ENCODE results near the gene MTHFSD.

The MTHFSD gene

DNA sequence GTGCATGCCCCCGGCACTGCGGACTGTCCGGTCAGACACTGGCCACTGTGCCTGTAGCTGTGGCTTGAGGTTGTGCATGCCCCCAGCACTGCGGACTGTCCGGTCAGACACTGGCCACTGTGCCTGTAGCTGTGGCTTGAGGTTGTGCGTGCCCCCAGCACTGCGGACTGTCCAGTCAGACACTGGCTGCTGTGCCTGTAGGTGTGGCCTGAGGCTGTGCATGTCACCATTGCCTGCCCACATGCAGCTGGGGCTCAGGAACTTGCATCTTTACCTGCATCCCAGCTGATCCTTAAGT is 5.2 kb downstream of the MTHFSD start:
- no peak overlapping the region for H3K56ac ChIP-seq (ENCODE audit: low read length)
- H2BK15ac ChIP-seq (replicated peaks; ENCODE audit: low read depth) = no peak overlapping the region
- H3K23ac ChIP-seq (ENCODE audit: low read length) = no peak overlapping the region
- no peak overlapping the region for H4K8ac ChIP-seq (ENCODE audit: low read depth, low read length)
- H2BK120ac ChIP-seq (ENCODE audit: low read depth, low read length) = no peak overlapping the region
- H3K18ac ChIP-seq (ENCODE audit: low read length) = no peak overlapping the region
- no peak overlapping the region for H3K4ac ChIP-seq (ENCODE audit: low read depth, low read length)
- no peaks in the 10 kb centered on the region for H3K4me1 ChIP-seq (ENCODE audit: control insufficient read depth, low read depth, low read length)
- H3K4me3 ChIP-seq (ENCODE audit: low read length) = no peak overlapping the region
- no CpG with 5 or more reads among the region's 7 CpGs for WGBS (ENCODE audit: extremely low coverage, insufficient coverage, low lambda C conversion rate)
- H3K36me3 ChIP-seq (ENCODE audit: control insufficient read depth, insufficient read depth, low read length) = no peaks in the 10 kb centered on the region
- H2AK5ac ChIP-seq (ENCODE audit: low read length) = no peak overlapping the region
- H3K4me2 ChIP-seq (ENCODE audit: low read length) = no peak overlapping the region
- no peaks in the 10 kb centered on the region for H3K79me2 ChIP-seq (ENCODE audit: control insufficient read depth, insufficient read depth, low read length)
- peaks cover 2% of the 10 kb centered on the region for H3K79me1 ChIP-seq (ENCODE audit: low read length)
- H3K27ac ChIP-seq (ENCODE audit: low read depth, low read length) = no peak overlapping the region
- H2BK5ac ChIP-seq (ENCODE audit: low read length) = no peak overlapping the region
- H3K27me3 ChIP-seq (ENCODE audit: insufficient read depth, low read length, poor library complexity) = no peaks in the 10 kb centered on the region
- no peak overlapping the region for H4K5ac ChIP-seq (ENCODE audit: low read length)
- H3K9ac ChIP-seq (ENCODE audit: low read length) = no peak overlapping the region
- no peak for DNase-seq

DNA sequence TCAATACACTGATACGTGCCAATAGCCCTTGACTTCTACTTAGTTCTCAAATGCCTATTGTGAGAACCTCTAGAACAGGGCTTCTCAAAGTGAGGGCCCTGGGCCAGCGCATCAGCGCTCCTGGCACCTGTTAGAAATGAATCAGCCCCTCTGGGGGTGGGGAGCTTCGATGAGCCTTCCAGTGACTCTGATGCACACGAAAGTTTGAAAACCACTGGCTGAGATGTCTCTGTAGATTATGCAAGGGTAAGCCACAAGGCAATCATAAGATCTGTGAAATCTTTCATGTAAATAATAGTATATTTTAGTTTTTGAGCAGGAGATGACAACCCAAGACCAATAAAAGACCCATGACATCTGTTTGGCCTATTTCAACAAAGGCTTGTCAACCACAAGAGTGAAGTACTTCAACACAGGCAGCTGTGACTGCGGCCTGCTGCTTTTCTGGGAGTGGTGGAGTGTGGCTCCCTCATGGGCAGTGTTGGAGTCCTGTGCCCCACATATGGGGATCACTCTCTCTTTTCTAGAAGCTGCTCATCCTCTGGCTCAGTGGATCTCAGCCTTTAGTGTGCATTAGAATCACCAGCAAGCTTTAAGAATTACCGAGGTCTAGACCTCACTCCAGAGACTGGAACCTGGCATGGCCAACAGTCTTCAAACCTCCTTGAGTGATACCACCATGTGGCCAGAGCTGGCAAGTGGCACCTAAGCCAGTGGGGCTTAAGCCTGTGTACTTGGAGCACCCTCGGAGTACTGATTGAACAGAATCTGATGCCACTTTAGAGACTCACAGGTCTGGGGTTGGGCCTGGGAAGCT is 5.8 kb downstream of the MTHFSD start:
- Histone ChIP-seq H2BK15ac (replicated peaks; ENCODE audit: low read depth) (no peak overlapping the region), H3K4me1 (ENCODE audit: control insufficient read depth, low read depth, low read length) (no peaks in the 10 kb centered on the region), H3K56ac (ENCODE audit: low read length) (no peak overlapping the region), H2BK120ac (ENCODE audit: low read depth, low read length) (no peak overlapping the region), H3K79me2 (ENCODE audit: control insufficient read depth, insufficient read depth, low read length) (no peaks in the 10 kb centered on the region), H3K4ac (ENCODE audit: low read depth, low read length) (no peak overlapping the region), H3K4me3 (ENCODE audit: low read length) (no peak overlapping the region), H3K23ac (ENCODE audit: low read length) (no peak overlapping the region), H3K79me1 (ENCODE audit: low read length) (peaks cover under 1% of the 10 kb centered on the region), H2AK5ac (ENCODE audit: low read length) (no peak overlapping the region), H4K5ac (ENCODE audit: low read length) (no peak overlapping the region), H3K36me3 (ENCODE audit: control insufficient read depth, insufficient read depth, low read length) (no peaks in the 10 kb centered on the region), H4K8ac (ENCODE audit: low read depth, low read length) (no peak overlapping the region), H3K27ac (ENCODE audit: low read depth, low read length) (no peak overlapping the region), H2BK5ac (ENCODE audit: low read length) (no peak overlapping the region), H3K4me2 (ENCODE audit: low read length) (no peak overlapping the region), H3K18ac (ENCODE audit: low read length) (no peak overlapping the region), H3K27me3 (ENCODE audit: insufficient read depth, low read length, poor library complexity) (no peaks in the 10 kb centered on the region), H3K9ac (ENCODE audit: low read length) (no peak overlapping the region)
- WGBS (ENCODE audit: extremely low coverage, insufficient coverage, low lambda C conversion rate) = no CpG with 5 or more reads among the region's 8 CpGs
- DNase-seq = no peak

DNA sequence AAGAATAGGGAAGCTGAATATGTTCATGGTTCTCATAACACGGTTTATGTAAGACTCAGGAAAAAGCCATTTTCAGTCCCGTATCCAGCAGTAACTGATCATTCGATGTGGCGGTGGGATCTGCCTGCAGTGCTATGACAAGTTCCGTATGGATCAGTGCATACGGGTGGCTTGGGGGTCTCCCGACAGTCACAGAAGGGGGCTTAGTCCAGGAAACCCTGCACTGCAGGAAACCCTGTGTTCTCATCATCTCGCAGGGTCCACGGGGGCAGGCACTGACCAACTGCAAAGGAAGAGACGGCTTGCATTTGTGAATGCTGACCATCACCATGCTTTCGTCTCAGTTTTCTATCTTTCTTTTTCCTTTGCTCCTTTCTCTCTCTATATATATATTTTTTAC is 7.7 kb downstream of the MTHFSD start:
- H3K4ac ChIP-seq (ENCODE audit: low read depth, low read length) = no peak overlapping the region
- H4K5ac ChIP-seq (ENCODE audit: low read length) = no peak overlapping the region
- H3K79me2 ChIP-seq (ENCODE audit: control insufficient read depth, insufficient read depth, low read length) = no peaks in the 10 kb centered on the region
- H3K4me3 ChIP-seq (ENCODE audit: low read length) = no peak overlapping the region
- WGBS (ENCODE audit: extremely low coverage, insufficient coverage, low lambda C conversion rate) = no CpG with 5 or more reads among the region's 11 CpGs
- H2BK5ac ChIP-seq (ENCODE audit: low read length) = no peak overlapping the region
- H2AK5ac ChIP-seq (ENCODE audit: low read length) = no peak overlapping the region
- no peak overlapping the region for H3K23ac ChIP-seq (ENCODE audit: low read length)
- DNase-seq = no peak
- H2BK15ac ChIP-seq (replicated peaks; ENCODE audit: low read depth) = no peak overlapping the region
- H3K4me1 ChIP-seq (ENCODE audit: control insufficient read depth, low read depth, low read length) = no peaks in the 10 kb centered on the region
- H3K27ac ChIP-seq (ENCODE audit: low read depth, low read length) = no peak overlapping the region
- no peak overlapping the region for H3K18ac ChIP-seq (ENCODE audit: low read length)
- no peak overlapping the region for H3K9ac ChIP-seq (ENCODE audit: low read length)
- H2BK120ac ChIP-seq (ENCODE audit: low read depth, low read length) = no peak overlapping the region
- H3K56ac ChIP-seq (ENCODE audit: low read length) = no peak overlapping the region
- H3K27me3 ChIP-seq (ENCODE audit: insufficient read depth, low read length, poor library complexity) = no peaks in the 10 kb centered on the region
- no peak overlapping the region for H4K8ac ChIP-seq (ENCODE audit: low read depth, low read length)
- no peak overlapping the region for H3K4me2 ChIP-seq (ENCODE audit: low read length)
- H3K79me1 ChIP-seq (ENCODE audit: low read length) = no peaks in the 10 kb centered on the region
- H3K36me3 ChIP-seq (ENCODE audit: control insufficient read depth, insufficient read depth, low read length) = no peaks in the 10 kb centered on the region

DNA sequence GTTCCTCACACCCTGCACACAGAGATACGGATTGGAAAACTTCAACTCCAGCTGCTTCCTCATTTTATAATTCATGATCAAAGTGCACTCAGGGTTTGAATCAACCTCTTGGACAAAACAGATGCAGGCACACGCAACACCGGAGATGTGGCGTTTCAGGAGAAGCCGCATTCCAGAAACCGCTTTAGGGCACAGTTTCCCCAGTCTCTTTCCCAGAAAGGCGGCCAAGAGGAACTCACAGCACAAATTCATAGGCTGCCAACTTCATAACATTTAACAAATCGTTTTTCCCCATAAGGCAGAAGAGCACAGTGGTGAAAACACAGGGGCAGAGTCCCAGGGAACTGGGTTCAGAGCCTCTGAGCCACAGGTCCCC is 8.4 kb downstream of the MTHFSD start:
- DNase-seq = no peak
- Histone ChIP-seq H4K8ac (ENCODE audit: low read depth, low read length) (no peak overlapping the region), H3K4me1 (ENCODE audit: control insufficient read depth, low read depth, low read length) (no peaks in the 10 kb centered on the region), H2AK5ac (ENCODE audit: low read length) (no peak overlapping the region), H3K36me3 (ENCODE audit: control insufficient read depth, insufficient read depth, low read length) (no peaks in the 10 kb centered on the region), H2BK120ac (ENCODE audit: low read depth, low read length) (no peak overlapping the region), H3K27ac (ENCODE audit: low read depth, low read length) (no peak overlapping the region), H3K4me3 (ENCODE audit: low read length) (no peak overlapping the region), H2BK5ac (ENCODE audit: low read length) (no peak overlapping the region), H3K56ac (ENCODE audit: low read length) (no peak overlapping the region), H3K27me3 (ENCODE audit: insufficient read depth, low read length, poor library complexity) (no peaks in the 10 kb centered on the region), H4K5ac (ENCODE audit: low read length) (no peak overlapping the region), H2BK15ac (replicated peaks; ENCODE audit: low read depth) (no peak overlapping the region), H3K4me2 (ENCODE audit: low read length) (no peak overlapping the region), H3K18ac (ENCODE audit: low read length) (no peak overlapping the region), H3K23ac (ENCODE audit: low read length) (no peak overlapping the region), H3K9ac (ENCODE audit: low read length) (no peak overlapping the region), H3K79me2 (ENCODE audit: control insufficient read depth, insufficient read depth, low read length) (no peaks in the 10 kb centered on the region), H3K79me1 (ENCODE audit: low read length) (no peaks in the 10 kb centered on the region), H3K4ac (ENCODE audit: low read depth, low read length) (no peak overlapping the region)
- no CpG with 5 or more reads among the region's 8 CpGs for WGBS (ENCODE audit: extremely low coverage, insufficient coverage, low lambda C conversion rate)

DNA sequence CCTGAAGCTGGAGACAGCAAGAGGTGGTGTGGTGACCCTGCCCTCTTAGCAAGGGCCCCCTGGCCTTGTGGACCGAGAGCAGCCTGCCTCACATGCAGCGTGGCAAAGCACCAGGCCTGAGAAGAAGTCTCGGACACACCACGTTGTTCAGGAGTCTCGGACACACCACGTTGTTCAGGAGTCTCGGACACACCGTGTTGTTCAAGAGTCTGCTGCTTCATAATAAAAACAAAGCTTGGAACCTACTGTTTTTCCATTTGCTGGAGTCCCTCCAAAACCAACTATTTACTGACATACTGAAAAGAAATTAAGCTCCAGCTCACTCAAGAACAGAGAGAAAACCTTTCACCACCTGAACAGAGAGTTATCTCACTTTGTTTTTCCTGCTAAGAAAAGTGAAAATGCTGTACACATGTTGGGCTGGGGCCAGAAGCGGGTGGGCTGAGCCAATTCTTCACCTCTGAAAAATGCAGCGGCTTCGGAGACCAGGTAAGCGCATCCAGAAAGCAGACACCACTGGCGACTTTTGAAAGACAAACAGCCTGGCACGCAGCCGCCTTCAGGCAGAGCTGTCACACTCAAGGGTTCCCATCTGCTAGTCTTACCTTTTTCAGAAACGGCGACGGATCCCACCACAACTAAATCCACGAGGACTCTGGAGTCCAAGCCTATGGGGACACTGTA is 8.9 kb downstream of the MTHFSD start:
- no peak overlapping the region for H2BK120ac ChIP-seq (ENCODE audit: low read depth, low read length)
- H3K27ac ChIP-seq (ENCODE audit: low read depth, low read length) = no peak overlapping the region
- H3K36me3 ChIP-seq (ENCODE audit: control insufficient read depth, insufficient read depth, low read length) = no peaks in the 10 kb centered on the region
- H3K23ac ChIP-seq (ENCODE audit: low read length) = no peak overlapping the region
- H3K79me1 ChIP-seq (ENCODE audit: low read length) = no peaks in the 10 kb centered on the region
- H3K27me3 ChIP-seq (ENCODE audit: insufficient read depth, low read length, poor library complexity) = no peaks in the 10 kb centered on the region
- H2BK15ac ChIP-seq (replicated peaks; ENCODE audit: low read depth) = no peak overlapping the region
- H3K4me2 ChIP-seq (ENCODE audit: low read length) = no peak overlapping the region
- no peaks in the 10 kb centered on the region for H3K79me2 ChIP-seq (ENCODE audit: control insufficient read depth, insufficient read depth, low read length)
- no peak overlapping the region for H3K18ac ChIP-seq (ENCODE audit: low read length)
- WGBS (ENCODE audit: extremely low coverage, insufficient coverage, low lambda C conversion rate) = no CpG with 5 or more reads among the region's 19 CpGs
- no peak overlapping the region for H3K9ac ChIP-seq (ENCODE audit: low read length)
- H2AK5ac ChIP-seq (ENCODE audit: low read length) = no peak overlapping the region
- H4K8ac ChIP-seq (ENCODE audit: low read depth, low read length) = no peak overlapping the region
- H3K4ac ChIP-seq (ENCODE audit: low read depth, low read length) = no peak overlapping the region
- H2BK5ac ChIP-seq (ENCODE audit: low read length) = no peak overlapping the region
- H3K56ac ChIP-seq (ENCODE audit: low read length) = no peak overlapping the region
- no peak overlapping the region for H3K4me3 ChIP-seq (ENCODE audit: low read length)
- no peak overlapping the region for H4K5ac ChIP-seq (ENCODE audit: low read length)
- no peak for DNase-seq
- H3K4me1 ChIP-seq (ENCODE audit: control insufficient read depth, low read depth, low read length) = no peaks in the 10 kb centered on the region

DNA sequence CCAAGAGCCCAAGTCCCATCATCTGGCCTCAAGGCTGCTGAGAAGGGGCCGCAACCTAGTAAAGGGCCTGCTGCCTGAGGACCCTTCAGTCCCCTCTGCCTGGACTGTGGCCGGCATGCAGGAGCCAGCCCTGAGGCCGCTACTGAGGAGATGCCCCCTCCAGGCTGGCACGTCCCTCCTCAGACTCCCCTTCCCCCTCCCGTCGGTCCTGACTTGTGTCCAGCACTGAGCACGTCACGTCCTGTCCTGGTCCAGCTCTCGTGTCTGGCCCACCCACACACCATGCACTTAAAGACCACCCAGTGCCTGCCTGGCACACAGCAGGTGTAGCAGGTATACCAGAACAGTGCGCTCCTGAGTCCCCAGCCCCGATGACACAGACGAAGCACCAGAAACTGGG is 9.6 kb downstream of the MTHFSD start:
- no peak overlapping the region for H4K8ac ChIP-seq (ENCODE audit: low read depth, low read length)
- H3K27me3 ChIP-seq (ENCODE audit: insufficient read depth, low read length, poor library complexity) = no peaks in the 10 kb centered on the region
- no peak overlapping the region for H3K23ac ChIP-seq (ENCODE audit: low read length)
- H2BK15ac ChIP-seq (replicated peaks; ENCODE audit: low read depth) = no peak overlapping the region
- H4K5ac ChIP-seq (ENCODE audit: low read length) = no peak overlapping the region
- no peak overlapping the region for H3K9ac ChIP-seq (ENCODE audit: low read length)
- H2BK5ac ChIP-seq (ENCODE audit: low read length) = no peak overlapping the region
- no peak overlapping the region for H3K4ac ChIP-seq (ENCODE audit: low read depth, low read length)
- no peaks in the 10 kb centered on the region for H3K79me1 ChIP-seq (ENCODE audit: low read length)
- no peaks in the 10 kb centered on the region for H3K4me1 ChIP-seq (ENCODE audit: control insufficient read depth, low read depth, low read length)
- no peak for DNase-seq
- H3K36me3 ChIP-seq (ENCODE audit: control insufficient read depth, insufficient read depth, low read length) = no peaks in the 10 kb centered on the region
- WGBS (ENCODE audit: extremely low coverage, insufficient coverage, low lambda C conversion rate) = no CpG with 5 or more reads among the region's 12 CpGs
- no peak overlapping the region for H3K18ac ChIP-seq (ENCODE audit: low read length)
- H3K79me2 ChIP-seq (ENCODE audit: control insufficient read depth, insufficient read depth, low read length) = no peaks in the 10 kb centered on the region
- no peak overlapping the region for H3K4me3 ChIP-seq (ENCODE audit: low read length)
- H3K4me2 ChIP-seq (ENCODE audit: low read length) = no peak overlapping the region
- H2BK120ac ChIP-seq (ENCODE audit: low read depth, low read length) = no peak overlapping the region
- no peak overlapping the region for H3K56ac ChIP-seq (ENCODE audit: low read length)
- no peak overlapping the region for H2AK5ac ChIP-seq (ENCODE audit: low read length)
- H3K27ac ChIP-seq (ENCODE audit: low read depth, low read length) = no peak overlapping the region
